Measurements from ENCODE around the gene GABRP. TPM values are rescaled to one million over a fixed set of nuclear protein-coding genes. Genes with fewer than 3 reads are reported as not detected.

The GABRP gene
- total RNA-seq, 1 experiment from 2014 or later: 1.5 TPM

DNA sequence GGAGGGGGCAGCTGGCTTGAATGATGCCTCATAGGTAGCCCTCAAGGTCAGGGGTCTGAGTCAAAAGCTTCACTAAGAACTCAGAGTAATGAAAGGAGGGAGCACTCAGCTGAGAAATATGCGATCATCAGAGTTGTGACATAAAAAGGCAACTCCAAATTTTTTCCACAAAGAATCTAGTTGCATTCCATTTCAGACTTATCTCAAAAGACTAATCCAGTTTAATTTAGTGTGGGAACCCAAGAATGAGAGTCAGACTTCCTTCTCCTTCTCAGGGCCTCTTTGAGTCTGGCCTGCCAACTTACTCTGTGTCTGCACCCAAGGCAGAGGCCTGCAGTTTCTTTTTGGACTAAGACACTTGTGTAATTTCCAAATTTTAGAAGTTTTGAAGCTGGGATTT, 34.7 kb downstream of the GABRP start:
- Histone ChIP-seq H3K23me2 (ENCODE audit: insufficient read length, low read depth, low read length, poor library complexity, severe bottlenecking) (no peaks in the 10 kb centered on the region), H2AK5ac (ENCODE audit: insufficient read length, low read length) (no peak overlapping the region), H2BK5ac (ENCODE audit: insufficient read length, low read length) (no peak overlapping the region), H3T11ph (ENCODE audit: low read length) (no peak overlapping the region), H3K79me2 (ENCODE audit: insufficient read depth, low read length) (no peaks in the 10 kb centered on the region), H3K4me2 (ENCODE audit: insufficient read depth, insufficient read length, low read length) (no peak overlapping the region), H2BK120ac (ENCODE audit: low read depth, low read length, poor library complexity, severe bottlenecking) (no peak overlapping the region), H4K8ac (replicated peaks; ENCODE audit: insufficient read length, low read depth, low read length) (no peak overlapping the region), H2AFZ (ENCODE audit: low read length) (no peak overlapping the region), H4K20me1 (ENCODE audit: control insufficient read depth, insufficient read depth, insufficient read length) (no peaks in the 10 kb centered on the region), H3K23ac (ENCODE audit: insufficient read length, low read depth, low read length) (no peak overlapping the region), H2BK12ac (ENCODE audit: insufficient read length, low read depth, low read length) (no peak overlapping the region), H3K14ac (ENCODE audit: insufficient read depth, low read length) (no peak overlapping the region), H3K9me3 (ENCODE audit: control insufficient read depth, low read depth, low read length) (no peaks in the 10 kb centered on the region), H3K4me1 (ENCODE audit: insufficient read depth, low read length) (no peaks in the 10 kb centered on the region), H3K9ac (ENCODE audit: extremely low read depth, insufficient read length, low read length) (no peak overlapping the region), H3K56ac (ENCODE audit: insufficient read length, low read depth, low read length) (no peak overlapping the region), H3K18ac (ENCODE audit: insufficient read length, low read depth, low read length) (no peak overlapping the region), H3K27ac (ENCODE audit: insufficient read length, low read depth, low read length) (no peak overlapping the region), H3K79me1 (ENCODE audit: insufficient read depth, low read depth, low read length, poor library complexity, severe bottlenecking) (no peaks in the 10 kb centered on the region), H3K27me3 (ENCODE audit: insufficient read depth, low read length) (no peaks in the 10 kb centered on the region), H2BK20ac (ENCODE audit: low read depth, low read length, poor library complexity, severe bottlenecking) (no peak overlapping the region), H2BK15ac (ENCODE audit: low read depth, low read length) (no peak overlapping the region), H3K4ac (ENCODE audit: low read depth, low read length) (no peak overlapping the region), H4K5ac (ENCODE audit: insufficient read length, low read depth, low read length) (no peak overlapping the region), H4K91ac (ENCODE audit: insufficient read length, low read depth, low read length) (no peak overlapping the region)
- Mint-ChIP-seq H3K4me3 (no peak overlapping the region), H3K27ac (no peak overlapping the region), H3K9me3 (peaks cover 0 to 5% of the 10 kb centered on the region in 2 experiments; a peak in 3 of 5 replicates), H3K36me3 (ENCODE audit: insufficient read depth in 1 of 3, low read depth in 3 of 3) (no peaks in the 10 kb centered on the region), H3K27me3 (ENCODE audit: low read depth) (peaks cover 1% of the 10 kb centered on the region), H3K4me1 (no peaks in the 10 kb centered on the region)
- TF ChIP-seq, protein P1, sequence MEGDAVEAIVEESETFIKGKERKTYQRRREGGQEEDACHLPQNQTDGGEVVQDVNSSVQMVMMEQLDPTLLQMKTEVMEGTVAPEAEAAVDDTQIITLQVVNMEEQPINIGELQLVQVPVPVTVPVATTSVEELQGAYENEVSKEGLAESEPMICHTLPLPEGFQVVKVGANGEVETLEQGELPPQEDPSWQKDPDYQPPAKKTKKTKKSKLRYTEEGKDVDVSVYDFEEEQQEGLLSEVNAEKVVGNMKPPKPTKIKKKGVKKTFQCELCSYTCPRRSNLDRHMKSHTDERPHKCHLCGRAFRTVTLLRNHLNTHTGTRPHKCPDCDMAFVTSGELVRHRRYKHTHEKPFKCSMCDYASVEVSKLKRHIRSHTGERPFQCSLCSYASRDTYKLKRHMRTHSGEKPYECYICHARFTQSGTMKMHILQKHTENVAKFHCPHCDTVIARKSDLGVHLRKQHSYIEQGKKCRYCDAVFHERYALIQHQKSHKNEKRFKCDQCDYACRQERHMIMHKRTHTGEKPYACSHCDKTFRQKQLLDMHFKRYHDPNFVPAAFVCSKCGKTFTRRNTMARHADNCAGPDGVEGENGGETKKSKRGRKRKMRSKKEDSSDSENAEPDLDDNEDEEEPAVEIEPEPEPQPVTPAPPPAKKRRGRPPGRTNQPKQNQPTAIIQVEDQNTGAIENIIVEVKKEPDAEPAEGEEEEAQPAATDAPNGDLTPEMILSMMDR (conservative IDR thresholded peaks at IDR 0.05): no peak
- WGBS (ENCODE audit: extremely low coverage, insufficient read length, low lambda C conversion rate): no CpG with 5 or more reads among the region's 1 CpG
- DNase-seq: no peak
